ENCODE data around the gene NECTIN2. TPM values are rescaled to one million over a fixed set of nuclear protein-coding genes. Genes with fewer than 3 reads are reported as not detected.
A peak's percentile ranks its signal among the peaks of the same experiment; 100 is the strongest.
"Not testable (repeated sequence)": the region's sequence is repeated elsewhere in the genome, so short reads cannot be mapped to it uniquely, and the experiment has no call there.

NECTIN2 gene
- total RNA-seq, 1 experiment from 2014 or later = 91.5 TPM

DNA sequence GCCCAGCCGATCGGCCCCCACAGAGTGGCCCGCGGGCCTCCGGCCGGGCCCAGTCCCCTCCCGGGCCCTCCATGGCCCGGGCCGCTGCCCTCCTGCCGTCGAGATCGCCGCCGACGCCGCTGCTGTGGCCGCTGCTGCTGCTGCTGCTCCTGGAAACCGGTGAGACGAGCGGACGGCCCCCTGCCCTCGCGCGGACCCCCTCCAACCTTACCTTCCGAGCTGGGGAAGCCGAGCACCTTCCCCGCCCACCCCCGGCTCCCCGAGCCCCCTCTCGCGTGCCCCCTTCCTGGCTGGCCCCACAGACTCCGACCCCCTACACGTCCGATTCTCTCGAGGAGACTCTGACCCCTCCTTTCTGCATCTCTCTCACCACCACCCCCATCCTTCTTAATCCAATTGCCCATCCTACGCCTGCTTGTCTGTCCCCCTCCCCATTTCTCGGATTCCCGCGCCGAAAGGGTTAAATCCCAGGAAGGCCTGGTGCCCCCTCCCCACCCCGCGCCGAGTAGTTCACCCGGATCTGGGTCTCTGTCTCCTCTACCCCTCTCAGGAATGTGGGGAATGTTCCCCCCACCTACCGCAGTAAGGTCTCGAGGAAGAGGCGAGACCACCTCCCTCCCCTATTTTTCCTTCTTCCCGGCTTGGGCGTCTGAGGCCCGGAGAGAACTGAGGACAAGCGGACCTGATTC, 502 bp downstream of the NECTIN2 start:
- DNase-seq (ENCODE audit: low read depth) = no peak
- in situ Hi-C loops (cut with HindIII; ENCODE audit: low pct_unique_long_range_greater_than_20kb, low sequenced_read_pairs) = no loop called here

DNA sequence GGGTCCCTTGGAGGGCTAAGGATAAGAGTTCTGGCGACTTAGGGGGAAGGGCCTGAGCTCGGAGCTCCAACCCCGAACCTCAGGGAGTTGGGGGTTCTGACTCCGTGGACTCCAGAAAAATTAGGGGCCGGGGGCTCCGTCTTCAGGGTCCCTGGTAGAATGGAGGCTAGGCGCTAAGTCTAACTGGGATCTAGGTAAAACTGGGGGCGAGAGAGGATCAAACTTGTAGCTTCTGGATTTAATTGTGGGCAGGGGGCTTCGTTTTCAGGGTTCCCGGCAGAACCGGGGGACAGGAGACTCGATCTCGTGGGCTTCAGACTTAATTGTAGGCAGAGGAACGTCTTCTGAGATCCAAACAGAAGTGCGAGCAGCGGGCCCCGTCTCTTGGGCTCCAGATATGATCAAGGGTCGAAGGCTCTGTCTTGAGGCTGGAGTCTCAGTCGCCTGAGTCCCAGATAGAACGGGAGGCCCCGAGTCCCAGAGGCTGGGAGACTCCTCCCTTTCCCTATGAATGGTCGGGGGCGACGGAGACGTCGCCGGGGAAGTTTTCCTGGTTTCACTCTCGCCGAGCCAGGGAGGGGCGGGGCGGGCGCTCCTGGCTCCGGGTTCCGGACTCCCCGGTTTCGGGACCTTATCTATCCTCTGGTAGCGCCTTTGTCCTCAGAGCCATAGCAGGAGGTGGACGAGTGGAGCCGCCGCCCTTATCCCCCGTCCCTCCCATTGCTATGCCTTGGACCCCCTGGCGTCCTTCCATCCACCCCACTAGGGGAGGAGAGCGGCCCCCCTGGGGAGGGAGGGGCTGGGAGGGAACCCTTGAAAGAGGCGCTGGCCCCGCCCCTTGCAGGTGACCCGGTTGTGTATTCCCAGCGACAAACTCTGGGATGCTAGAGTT, 1.3 kb downstream of the NECTIN2 start:
- in situ Hi-C loops (cut with HindIII; ENCODE audit: low pct_unique_long_range_greater_than_20kb, low sequenced_read_pairs) = no loop called here
- no peak for DNase-seq (ENCODE audit: low read depth)

DNA sequence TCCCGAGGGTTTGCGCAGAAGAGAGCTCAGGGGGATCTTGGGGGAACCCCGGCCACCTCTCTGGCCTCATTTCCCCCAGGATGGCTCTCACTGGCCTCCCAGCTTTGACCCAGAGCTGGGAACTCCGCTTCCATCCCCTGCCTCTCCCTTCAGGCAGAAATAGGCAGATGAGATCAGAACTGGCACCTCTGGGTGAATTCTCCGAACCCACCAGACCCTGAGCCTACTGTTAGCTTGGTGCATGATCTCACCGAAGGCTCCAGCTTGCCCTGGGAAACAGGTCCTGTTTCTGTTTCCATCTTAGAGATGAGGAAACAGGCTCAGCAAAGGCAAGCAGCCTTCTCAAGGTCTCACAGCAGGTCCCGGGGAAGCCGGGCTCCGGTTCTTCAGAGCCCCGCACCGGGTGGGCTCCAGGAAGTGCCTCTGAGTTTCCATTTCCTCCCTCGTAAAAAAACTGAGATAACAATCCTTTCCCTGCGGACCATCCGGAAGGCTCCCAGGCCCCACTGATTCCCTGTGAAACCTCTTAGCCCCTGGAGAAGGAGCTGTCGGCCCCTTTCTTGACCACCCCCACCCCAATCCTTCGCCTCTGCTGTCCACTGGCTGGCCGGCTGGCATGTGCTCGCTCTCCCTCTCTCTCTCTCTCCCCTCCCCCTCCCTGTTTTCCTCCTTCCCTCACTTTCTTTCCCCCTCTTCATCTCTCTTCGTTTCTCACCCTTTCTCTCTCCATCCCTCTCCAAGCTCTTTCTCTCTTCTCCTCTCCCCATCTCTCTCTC, 2.1 kb downstream of the NECTIN2 start:
- in situ Hi-C loops (cut with HindIII; ENCODE audit: low pct_unique_long_range_greater_than_20kb, low sequenced_read_pairs) = no loop called here
- DNase-seq (ENCODE audit: low read depth) = no peak

DNA sequence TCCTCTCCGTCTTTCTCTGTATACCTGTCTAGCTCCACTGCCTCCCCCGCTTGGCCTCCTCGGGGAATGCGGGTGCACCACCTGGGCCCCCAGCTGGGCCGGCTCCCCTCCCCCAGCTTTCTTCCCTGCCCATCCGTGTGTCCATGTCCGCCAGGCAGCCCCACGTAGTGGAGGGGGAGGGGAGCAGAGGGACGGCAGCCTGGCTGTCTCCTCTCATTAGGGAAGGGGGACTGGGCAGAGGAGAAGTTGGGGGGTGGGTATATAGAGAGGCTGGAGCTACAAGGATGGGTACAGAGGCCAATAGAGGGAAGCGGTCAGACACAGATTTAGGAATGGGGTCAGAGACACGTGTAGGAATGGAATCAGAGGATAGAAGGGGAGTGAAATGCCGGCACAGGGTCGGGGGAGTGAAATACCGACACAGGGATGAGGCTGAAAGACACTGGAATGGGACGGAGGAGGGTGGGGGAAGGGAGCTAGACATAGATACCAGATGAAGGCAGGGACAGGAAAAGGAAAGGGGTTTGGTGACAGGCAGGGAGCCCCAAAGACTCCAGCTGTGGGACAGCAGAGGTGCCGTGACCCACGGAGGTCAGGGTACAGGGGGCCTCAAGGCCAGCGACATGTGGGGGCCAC, 2.8 kb downstream of the NECTIN2 start:
- no peak for DNase-seq (ENCODE audit: low read depth)
- in situ Hi-C loops (cut with HindIII; ENCODE audit: low pct_unique_long_range_greater_than_20kb, low sequenced_read_pairs) = no loop called here

DNA sequence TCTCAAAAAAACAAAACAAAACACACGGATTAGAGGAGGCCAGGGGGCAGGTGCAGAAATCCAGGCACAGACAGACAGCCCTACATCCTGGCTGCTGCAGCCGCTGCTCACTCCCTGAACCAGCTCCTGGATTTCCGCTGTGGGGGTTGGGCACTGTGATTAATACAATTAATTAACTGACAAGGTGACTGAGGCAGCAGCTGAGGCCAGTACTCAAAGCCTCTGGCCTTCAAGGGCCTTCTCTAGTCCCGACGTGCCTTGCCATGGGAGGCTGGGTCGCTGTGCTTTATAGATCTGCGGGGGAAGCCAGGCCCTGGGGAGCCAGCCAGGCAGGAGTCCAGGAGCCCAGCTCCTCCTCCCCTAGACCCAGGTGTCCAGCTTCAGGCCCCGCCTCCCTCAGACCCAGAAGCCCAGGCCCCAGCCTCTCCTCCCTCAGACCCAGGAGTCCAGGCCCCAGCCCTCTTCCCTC, 4.6 kb downstream of the NECTIN2 start:
- no peak for DNase-seq (ENCODE audit: low read depth)
- in situ Hi-C loops (cut with HindIII; ENCODE audit: low pct_unique_long_range_greater_than_20kb, low sequenced_read_pairs) = no loop called here

DNA sequence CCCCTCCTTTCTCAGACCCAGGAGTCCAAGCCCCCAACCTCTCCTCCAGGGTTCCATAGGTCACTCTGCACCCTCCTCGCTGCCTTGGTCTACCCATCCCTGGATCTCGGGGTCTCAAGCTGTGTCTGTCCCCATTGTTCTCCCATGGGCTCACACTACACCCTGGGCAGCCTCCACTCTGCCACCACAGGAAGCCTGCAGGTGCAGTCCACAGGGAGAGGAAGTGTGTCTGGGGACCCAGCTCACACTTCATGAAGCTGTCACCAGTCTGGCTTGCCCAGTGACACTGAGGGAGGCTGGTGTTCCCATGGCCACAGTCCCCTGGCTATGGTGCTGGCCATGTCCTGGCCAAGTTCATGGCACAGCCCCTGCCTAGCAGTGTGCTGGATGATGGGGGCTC, 5.3 kb downstream of the NECTIN2 start:
- in situ Hi-C loops (cut with HindIII; ENCODE audit: low pct_unique_long_range_greater_than_20kb, low sequenced_read_pairs) = no loop called here
- DNase-seq (ENCODE audit: low read depth) = no peak

DNA sequence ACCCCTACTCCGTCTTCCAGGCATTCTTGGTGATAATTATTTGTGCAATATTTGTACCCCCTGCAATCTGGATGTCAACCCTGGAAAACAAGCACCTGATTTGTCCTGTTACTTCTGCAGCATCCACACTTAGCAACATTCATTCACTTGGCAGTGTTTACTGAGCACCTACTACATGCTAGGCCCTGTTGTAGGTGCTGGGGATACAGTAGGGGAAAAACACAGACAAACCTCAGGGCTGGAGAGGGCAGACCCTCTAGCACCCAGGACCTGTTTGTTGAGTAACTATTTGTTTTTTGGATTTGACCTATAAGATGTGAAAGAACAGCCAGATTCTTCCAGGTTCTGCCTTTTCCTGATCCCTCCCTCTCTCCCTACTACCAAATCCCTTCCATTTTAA, 9.5 kb downstream of the NECTIN2 start:
- in situ Hi-C loops (cut with HindIII; ENCODE audit: low pct_unique_long_range_greater_than_20kb, low sequenced_read_pairs) = no loop called here
- no peak for DNase-seq (ENCODE audit: low read depth)

DNA sequence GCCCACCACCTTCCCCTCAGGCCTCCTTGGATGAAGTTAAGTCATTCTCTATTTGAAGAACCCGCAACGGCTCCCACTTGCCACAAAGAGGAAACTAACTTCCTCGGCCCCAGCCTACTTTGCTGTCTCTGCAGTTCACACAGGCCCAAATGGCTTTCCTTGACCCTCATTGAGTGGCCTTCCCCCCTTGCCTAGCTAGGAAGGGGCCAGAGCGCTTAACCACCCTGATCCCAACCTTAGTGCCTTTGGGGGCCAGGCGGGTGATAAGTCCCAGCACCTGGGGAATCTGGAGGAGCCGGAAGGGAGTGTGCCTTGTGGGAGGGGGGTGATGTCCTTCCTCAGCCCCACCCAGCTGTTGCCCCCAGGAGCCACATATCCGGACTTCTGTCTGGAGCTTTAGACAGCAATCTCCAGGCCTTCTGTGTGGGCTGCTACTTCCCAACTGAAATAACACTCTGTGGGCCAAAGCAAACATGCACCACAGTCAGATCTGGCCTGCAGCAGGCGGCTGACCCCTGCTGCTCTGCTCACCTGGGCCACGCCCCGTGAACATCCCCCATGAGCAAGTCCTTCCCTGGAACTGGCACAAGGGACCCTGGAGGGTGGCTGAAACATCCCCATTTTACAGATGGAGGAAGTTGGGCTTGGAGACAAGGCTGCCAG, 10.5 kb downstream of the NECTIN2 start:
- in situ Hi-C loops (cut with HindIII; ENCODE audit: low pct_unique_long_range_greater_than_20kb, low sequenced_read_pairs) = no loop called here
- DNase-seq (ENCODE audit: low read depth) = peak; percentile 40

DNA sequence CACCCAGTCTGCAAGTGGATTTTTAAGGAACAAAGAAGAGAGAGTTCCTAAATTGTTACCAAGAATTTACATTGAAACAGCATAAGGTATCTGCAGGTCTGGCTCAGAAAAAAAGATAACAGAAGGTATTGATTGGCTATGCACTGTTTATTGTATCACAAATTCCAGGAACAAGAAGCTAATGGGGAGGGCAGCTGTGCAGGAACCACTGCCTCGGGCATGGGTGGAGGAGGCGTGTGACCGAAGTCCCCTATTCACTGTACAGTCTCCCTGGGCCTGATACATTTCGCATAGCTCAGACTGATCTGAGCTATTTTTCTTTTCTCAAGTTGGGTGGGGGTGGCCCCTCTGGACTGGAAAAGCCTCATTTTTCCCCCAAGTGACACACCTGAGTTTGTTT, 11.7 kb downstream of the NECTIN2 start:
- DNase-seq (ENCODE audit: low read depth) = no peak
- in situ Hi-C loops (cut with HindIII; ENCODE audit: low pct_unique_long_range_greater_than_20kb, low sequenced_read_pairs) = no loop called here

DNA sequence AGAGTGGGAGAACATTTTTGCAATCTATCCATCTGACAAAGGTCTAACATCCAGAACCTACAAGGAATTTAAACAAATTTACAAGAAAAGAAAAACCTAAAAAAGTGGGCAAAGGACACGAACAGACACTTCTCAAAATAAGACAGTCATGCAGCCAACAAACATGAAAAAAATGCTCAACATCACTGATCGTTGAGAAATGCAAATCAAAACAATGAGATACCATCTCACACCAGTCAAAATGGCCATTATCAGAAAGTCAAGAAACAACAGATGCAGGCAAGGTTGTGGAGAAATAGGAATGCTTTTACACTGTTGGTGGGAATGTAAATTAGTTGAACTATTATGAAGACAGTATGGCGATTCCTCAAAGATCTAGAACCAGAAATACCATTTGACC, 15.5 kb downstream of the NECTIN2 start:
- DNase-seq (ENCODE audit: low read depth); in situ Hi-C loops (cut with HindIII; ENCODE audit: low pct_unique_long_range_greater_than_20kb, low sequenced_read_pairs): not testable (repeated sequence)

DNA sequence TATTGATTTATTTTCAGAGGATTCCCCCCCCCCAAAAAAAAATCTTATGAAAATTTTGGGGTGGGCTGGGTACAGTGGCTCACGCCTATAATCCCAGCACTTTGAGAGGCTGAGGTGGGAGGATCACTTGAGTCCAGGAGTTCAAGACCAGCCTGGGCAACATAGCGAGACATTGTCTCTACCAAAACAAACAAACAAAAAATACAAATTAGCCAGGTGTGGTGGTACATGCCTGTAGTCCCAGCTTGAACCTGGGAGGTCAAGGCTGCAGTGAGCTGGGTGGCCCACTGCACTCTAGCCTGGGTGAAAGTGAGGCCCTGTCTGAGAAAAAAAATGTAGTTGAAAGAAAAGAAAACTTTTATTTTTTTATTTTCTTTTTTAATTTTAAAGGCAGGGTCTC, 17.9 kb downstream of the NECTIN2 start:
- in situ Hi-C loops (cut with HindIII; ENCODE audit: low pct_unique_long_range_greater_than_20kb, low sequenced_read_pairs) = no loop called here
- DNase-seq (ENCODE audit: low read depth) = no peak

DNA sequence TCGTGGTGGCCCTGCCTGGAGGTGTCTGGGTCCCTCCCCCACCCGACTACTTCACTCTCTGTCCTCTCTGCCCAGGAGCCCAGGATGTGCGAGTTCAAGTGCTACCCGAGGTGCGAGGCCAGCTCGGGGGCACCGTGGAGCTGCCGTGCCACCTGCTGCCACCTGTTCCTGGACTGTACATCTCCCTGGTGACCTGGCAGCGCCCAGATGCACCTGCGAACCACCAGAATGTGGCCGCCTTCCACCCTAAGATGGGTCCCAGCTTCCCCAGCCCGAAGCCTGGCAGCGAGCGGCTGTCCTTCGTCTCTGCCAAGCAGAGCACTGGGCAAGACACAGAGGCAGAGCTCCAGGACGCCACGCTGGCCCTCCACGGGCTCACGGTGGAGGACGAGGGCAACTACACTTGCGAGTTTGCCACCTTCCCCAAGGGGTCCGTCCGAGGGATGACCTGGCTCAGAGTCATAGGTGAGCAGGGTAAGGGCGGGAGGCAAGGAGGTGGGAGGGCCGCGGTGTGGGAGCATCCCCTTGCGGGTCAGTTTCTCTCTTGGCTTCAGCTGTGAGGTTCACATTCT, 19.2 kb downstream of the NECTIN2 start:
- no peak for DNase-seq (ENCODE audit: low read depth)
- in situ Hi-C loops (cut with HindIII; ENCODE audit: low pct_unique_long_range_greater_than_20kb, low sequenced_read_pairs) = no loop called here

DNA sequence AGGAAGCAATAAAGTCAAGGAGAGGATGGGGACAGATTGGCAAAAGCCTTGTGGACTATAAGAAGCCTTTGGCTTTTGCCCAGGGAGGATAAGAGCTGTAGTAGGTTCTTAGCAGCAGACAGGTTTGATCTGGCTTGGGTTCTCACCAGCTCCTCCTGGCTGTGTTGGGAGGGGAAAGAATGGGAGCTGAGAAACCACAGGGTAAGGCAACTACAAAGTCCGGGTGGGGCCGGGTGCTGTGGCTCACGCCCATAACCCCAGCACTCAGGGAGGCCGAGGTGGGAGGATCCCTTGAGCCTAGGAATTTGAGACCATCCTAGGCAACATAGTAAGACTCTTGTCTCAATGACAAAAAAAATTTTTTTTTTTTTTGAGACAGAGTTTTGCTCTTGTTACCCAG, 20.6 kb downstream of the NECTIN2 start:
- in situ Hi-C loops (cut with HindIII; ENCODE audit: low pct_unique_long_range_greater_than_20kb, low sequenced_read_pairs) = no loop called here
- DNase-seq (ENCODE audit: low read depth) = no peak

DNA sequence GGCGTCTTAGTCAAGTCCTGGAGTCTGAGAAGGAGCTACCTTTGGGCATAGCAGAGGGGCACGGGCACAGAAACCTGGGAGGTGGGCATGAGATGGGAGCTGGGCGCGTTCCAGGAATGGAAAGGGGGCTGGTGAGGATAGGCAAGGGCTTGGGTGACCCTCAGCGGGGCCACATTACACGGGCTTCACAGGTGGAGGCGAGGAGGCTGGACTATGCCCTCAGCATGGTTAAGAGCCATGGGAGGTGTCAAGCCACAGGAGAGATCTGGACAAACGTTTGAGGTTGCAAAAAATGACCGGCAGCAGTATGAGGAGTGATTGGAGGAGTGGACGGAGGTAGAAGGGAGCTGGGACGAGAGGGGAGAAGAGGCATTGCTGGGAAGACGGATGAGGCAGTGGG, 21.5 kb downstream of the NECTIN2 start:
- no peak for DNase-seq (ENCODE audit: low read depth)

DNA sequence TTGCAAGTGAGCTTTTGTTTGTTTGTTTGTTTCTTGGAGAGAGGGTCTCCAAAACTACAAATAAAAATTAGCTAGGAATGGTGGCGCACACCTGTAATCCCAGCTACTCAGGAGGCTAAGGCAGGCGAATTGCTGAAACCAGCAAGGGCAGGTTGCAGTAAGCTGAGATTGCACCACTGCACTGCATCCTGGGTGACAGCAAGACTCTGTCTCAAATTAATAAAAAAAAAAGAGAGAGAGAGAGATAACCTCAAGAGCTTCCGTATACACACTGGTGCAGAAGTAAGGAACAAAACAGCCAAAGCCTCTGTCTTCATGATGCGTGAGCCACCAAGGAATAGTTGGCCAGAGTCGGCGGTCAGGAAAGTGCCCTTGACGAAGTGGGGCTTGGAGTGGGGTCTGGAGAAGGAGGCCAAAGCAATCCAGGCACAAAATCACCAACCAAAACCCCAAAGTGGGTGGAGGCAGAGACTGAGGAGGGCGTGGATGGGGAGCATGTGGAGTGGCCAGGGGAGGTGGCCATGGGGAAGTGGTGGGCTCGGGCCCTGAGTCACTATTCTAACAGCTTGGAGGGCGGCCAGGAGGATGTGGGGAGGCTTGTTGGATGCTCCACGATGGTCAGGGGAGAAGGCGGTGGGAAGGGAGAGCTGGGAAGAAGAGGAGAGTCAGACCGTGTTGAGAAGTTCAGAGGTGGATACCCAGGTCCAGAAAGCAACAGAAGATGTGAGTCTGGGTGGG, 23.8 kb downstream of the NECTIN2 start:
- DNase-seq (ENCODE audit: low read depth) = no peak
- in situ Hi-C loops (cut with HindIII; ENCODE audit: low pct_unique_long_range_greater_than_20kb, low sequenced_read_pairs) = no loop called here

More for the DNA sequence above, 21.5 kb downstream of the NECTIN2 start:
- in situ Hi-C loops (cut with HindIII; ENCODE audit: low pct_unique_long_range_greater_than_20kb, low sequenced_read_pairs) = no loop called here

DNA sequence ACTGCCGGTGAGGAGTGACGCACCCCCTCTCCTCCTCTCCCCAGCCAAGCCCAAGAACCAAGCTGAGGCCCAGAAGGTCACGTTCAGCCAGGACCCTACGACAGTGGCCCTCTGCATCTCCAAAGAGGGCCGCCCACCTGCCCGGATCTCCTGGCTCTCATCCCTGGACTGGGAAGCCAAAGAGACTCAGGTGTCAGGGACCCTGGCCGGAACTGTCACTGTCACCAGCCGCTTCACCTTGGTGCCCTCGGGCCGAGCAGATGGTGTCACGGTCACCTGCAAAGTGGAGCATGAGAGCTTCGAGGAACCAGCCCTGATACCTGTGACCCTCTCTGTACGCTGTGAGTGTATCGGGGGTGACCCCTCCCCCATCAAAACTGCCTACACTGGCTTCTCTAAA, 25.7 kb downstream of the NECTIN2 start:
- no peak for DNase-seq (ENCODE audit: low read depth)
- in situ Hi-C loops (cut with HindIII; ENCODE audit: low pct_unique_long_range_greater_than_20kb, low sequenced_read_pairs) = no loop called here

DNA sequence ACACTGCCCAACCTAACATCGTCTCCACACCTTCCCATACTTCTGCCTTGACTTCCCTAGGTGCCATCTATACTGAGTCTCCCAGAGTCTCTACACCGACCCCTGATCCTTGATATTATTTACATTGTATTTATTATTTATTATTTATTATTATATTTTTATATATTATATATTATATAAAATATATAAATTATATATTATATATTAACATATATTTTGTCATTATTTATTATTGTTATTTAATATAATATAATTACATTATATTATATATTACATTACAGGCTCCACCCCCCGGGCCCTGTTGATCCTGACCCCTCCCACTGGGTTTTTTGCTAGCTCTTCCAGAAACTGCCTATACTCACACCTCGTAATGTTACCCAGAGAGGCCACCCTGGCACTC, 26.6 kb downstream of the NECTIN2 start:
- in situ Hi-C loops (cut with HindIII; ENCODE audit: low pct_unique_long_range_greater_than_20kb, low sequenced_read_pairs) = no loop called here
- no peak for DNase-seq (ENCODE audit: low read depth)
